Mesendoderm (in vitro differentiated cells): ENCODE results near the gene ZSWIM3.

Experiments
- DNase-seq: peaks from one replicate; pipeline ENCODE4 v3.0.0; 2013
- H2AK5ac ChIP-seq: 2 replicates; pipeline ENCODE4 v1.6.1; 2013; ENCODE audit warnings: low read length, inconsistent platforms
- H2BK120ac ChIP-seq: 2 replicates; pipeline ENCODE4 v1.6.1; 2013; ENCODE audit warnings: low read depth, mild to moderate bottlenecking, low read length, moderate library complexity, mixed read lengths
- H2BK15ac ChIP-seq: replicated peaks from 2 replicates; pipeline ENCODE4 v1.6.1; 2013; ENCODE audit warnings: low read depth, mild to moderate bottlenecking, moderate library complexity
- H2BK5ac ChIP-seq: 2 replicates; pipeline ENCODE4 v1.6.1; 2013; ENCODE audit warnings: low read length, inconsistent platforms
- H3K18ac ChIP-seq: 2 replicates; pipeline ENCODE4 v1.6.1; 2013; ENCODE audit warnings: mild to moderate bottlenecking, low read length, mixed read lengths
- H3K23ac ChIP-seq: one replicate; pipeline ENCODE4 v1.6.1; 2013; ENCODE audit warnings: low read length
- H3K27ac ChIP-seq: 2 replicates; pipeline ENCODE4 v1.5.1; 2013; ENCODE audit warnings: low read depth, mild to moderate bottlenecking, inconsistent platforms, low read length, moderate library complexity
- H3K27me3 ChIP-seq: 2 replicates; pipeline ENCODE4 v1.6.1; 2013; ENCODE audit warnings: low read length, control low read depth, mild to moderate bottlenecking, inconsistent platforms; ENCODE audit not compliant: insufficient read depth, poor library complexity
- H3K36me3 ChIP-seq: 2 replicates; pipeline ENCODE4 v1.6.1; 2013; ENCODE audit warnings: low read length, inconsistent platforms; ENCODE audit not compliant: control insufficient read depth, insufficient read depth
- H3K4ac ChIP-seq: one replicate; pipeline ENCODE4 v1.6.1; 2013; ENCODE audit warnings: low read depth, mild to moderate bottlenecking, low read length, moderate library complexity
- H3K4me1 ChIP-seq: 2 replicates; pipeline ENCODE4 v1.6.1; 2013; ENCODE audit warnings: low read depth, low read length, inconsistent platforms; ENCODE audit not compliant: control insufficient read depth
- H3K4me2 ChIP-seq: 2 replicates; pipeline ENCODE4 v1.6.1; 2013; ENCODE audit warnings: low read length
- H3K4me3 ChIP-seq: 2 replicates; pipeline ENCODE4 v1.5.1; 2013; ENCODE audit warnings: mild to moderate bottlenecking, low read length
- H3K56ac ChIP-seq: one replicate; pipeline ENCODE4 v1.6.1; 2013; ENCODE audit warnings: low read length
- H3K79me1 ChIP-seq: 2 replicates; pipeline ENCODE4 v1.6.1; 2013; ENCODE audit warnings: low read length, inconsistent platforms
- H3K79me2 ChIP-seq: 2 replicates; pipeline ENCODE4 v1.6.1; 2013; ENCODE audit warnings: mild to moderate bottlenecking, low read length; ENCODE audit not compliant: control insufficient read depth, insufficient read depth
- H3K9ac ChIP-seq: 2 replicates; pipeline ENCODE4 v1.6.1; 2013; ENCODE audit warnings: low read length, inconsistent platforms
- H4K5ac ChIP-seq: one replicate; pipeline ENCODE4 v1.6.1; 2013; ENCODE audit warnings: low read length
- H4K8ac ChIP-seq: one replicate; pipeline ENCODE4 v1.6.1; 2013; ENCODE audit warnings: low read depth, mild to moderate bottlenecking, control low read depth, low read length, moderate library complexity
- WGBS: extraction: QIAGEN DNeasy Blood & Tissue Kit; methylation state at CpG from one replicate; pipeline ENCODE4 v1.1.7; 2013; ENCODE audit warnings: low lambda C conversion rate, missing lambda C conversion rate; ENCODE audit not compliant: insufficient coverage; ENCODE audit errors: extremely low coverage; 5-methylcytosine and 5-hydroxymethylcytosine counted together

ZSWIM3 gene

GRCh38 chr20:45814314-45814713 lies 43.1 kb upstream of the ZSWIM3 start:
- peaks cover 23% of the 10 kb centered on the region for H3K79me2 ChIP-seq
- no peak overlapping the region for H2AK5ac ChIP-seq
- no peak overlapping the region for H3K4me3 ChIP-seq
- H4K8ac ChIP-seq: no peak overlapping the region
- peak overlapping the region; percentile 8 for H3K4me2 ChIP-seq
- peak overlapping the region; percentile 39 for H3K9ac ChIP-seq
- WGBS: no CpG with 5 or more reads among the region's 3 CpGs
- no peak overlapping the region for H3K27ac ChIP-seq
- H2BK15ac ChIP-seq: no peak overlapping the region
- no peak overlapping the region for H4K5ac ChIP-seq
- peaks cover 12% of the 10 kb centered on the region for H3K79me1 ChIP-seq
- DNase-seq: no peak
- peaks cover 14% of the 10 kb centered on the region for H3K36me3 ChIP-seq
- H3K27me3 ChIP-seq: no peaks in the 10 kb centered on the region
- peak overlapping the region; percentile 35 for H3K56ac ChIP-seq
- no peak overlapping the region for H2BK120ac ChIP-seq
- H2BK5ac ChIP-seq: no peak overlapping the region
- no peak overlapping the region for H3K4ac ChIP-seq
- H3K23ac ChIP-seq: no peak overlapping the region
- peaks cover 5% of the 10 kb centered on the region for H3K4me1 ChIP-seq
- H3K18ac ChIP-seq: no peak overlapping the region

GRCh38 chr20:45816951-45817350 lies 40.5 kb upstream of the ZSWIM3 start:
- no peak for DNase-seq
- peak overlapping the region; percentile 30 for H3K56ac ChIP-seq
- WGBS: no CpG with 5 or more reads among the region's 3 CpGs
- no peak overlapping the region for H3K4me3 ChIP-seq
- H2AK5ac ChIP-seq: no peak overlapping the region
- H2BK120ac ChIP-seq: no peak overlapping the region
- H3K23ac ChIP-seq: no peak overlapping the region
- no peak overlapping the region for H3K18ac ChIP-seq
- peaks cover 23% of the 10 kb centered on the region for H3K79me2 ChIP-seq
- H4K8ac ChIP-seq: no peak overlapping the region
- peaks cover 5% of the 10 kb centered on the region for H3K4me1 ChIP-seq
- H4K5ac ChIP-seq: no peak overlapping the region
- H3K79me1 ChIP-seq: peaks cover 12% of the 10 kb centered on the region
- peaks cover 12% of the 10 kb centered on the region for H3K36me3 ChIP-seq
- no peak overlapping the region for H3K9ac ChIP-seq
- no peaks in the 10 kb centered on the region for H3K27me3 ChIP-seq
- no peak overlapping the region for H3K4me2 ChIP-seq
- H3K27ac ChIP-seq: peak overlapping the region; percentile 20
- no peak overlapping the region for H2BK5ac ChIP-seq
- no peak overlapping the region for H3K4ac ChIP-seq
- H2BK15ac ChIP-seq: no peak overlapping the region

GRCh38 chr20:45817376-45818194 lies 39.8 kb upstream of the ZSWIM3 start:
- no peak overlapping the region for H3K4ac ChIP-seq
- no peak overlapping the region for H4K5ac ChIP-seq
- H3K18ac ChIP-seq: no peak overlapping the region
- peaks cover 12% of the 10 kb centered on the region for H3K36me3 ChIP-seq
- no peak overlapping the region for H3K9ac ChIP-seq
- no peak overlapping the region for H4K8ac ChIP-seq
- H3K27me3 ChIP-seq: no peaks in the 10 kb centered on the region
- no peak overlapping the region for H2BK120ac ChIP-seq
- H3K4me1 ChIP-seq: peaks cover 5% of the 10 kb centered on the region
- no peak overlapping the region for H2BK5ac ChIP-seq
- H3K56ac ChIP-seq: no peak overlapping the region
- peaks cover 12% of the 10 kb centered on the region for H3K79me1 ChIP-seq
- H3K4me2 ChIP-seq: no peak overlapping the region
- no peak overlapping the region for H2BK15ac ChIP-seq
- no peak overlapping the region for H2AK5ac ChIP-seq
- DNase-seq: peak; percentile 91
- WGBS: no CpG with 5 or more reads among the region's 9 CpGs
- no peak overlapping the region for H3K23ac ChIP-seq
- no peak overlapping the region for H3K4me3 ChIP-seq
- H3K79me2 ChIP-seq: peaks cover 22% of the 10 kb centered on the region
- H3K27ac ChIP-seq: peak overlapping the region; percentile 20

- Histone ChIP-seq H4K8ac (no peak overlapping the region), H3K18ac (no peak overlapping the region), H3K27me3 (no peaks in the 10 kb centered on the region), H2AK5ac (no peak overlapping the region), H3K9ac (no peak overlapping the region), H2BK5ac (no peak overlapping the region), H3K4ac (no peak overlapping the region), H4K5ac (no peak overlapping the region), H3K36me3 (peaks cover 12% of the 10 kb centered on the region), H3K4me2 (no peak overlapping the region), H3K23ac (no peak overlapping the region), H3K79me1 (peaks cover 9% of the 10 kb centered on the region), H3K79me2 (peaks cover 16% of the 10 kb centered on the region), H3K56ac (peak overlapping the region; percentile 34), H3K4me1 (peaks cover 5% of the 10 kb centered on the region), H2BK15ac (no peak overlapping the region), H3K27ac (peak overlapping the region; percentile 13), H3K4me3 (no peak overlapping the region), H2BK120ac (no peak overlapping the region)
- peak; percentile 45 for DNase-seq
- WGBS: no CpG with 5 or more reads among the region's 3 CpGs
Measured at GRCh38 chr20:45818239-45818638, 39.2 kb upstream of the ZSWIM3 start.

GRCh38 chr20:45819466-45819865 lies 37.9 kb upstream of the ZSWIM3 start:
- no peak overlapping the region for H3K4me3 ChIP-seq
- no peak overlapping the region for H3K18ac ChIP-seq
- H3K36me3 ChIP-seq: peaks cover 11% of the 10 kb centered on the region
- no peak overlapping the region for H3K27ac ChIP-seq
- no peak overlapping the region for H2BK5ac ChIP-seq
- H2BK120ac ChIP-seq: no peak overlapping the region
- H3K56ac ChIP-seq: no peak overlapping the region
- H4K8ac ChIP-seq: no peak overlapping the region
- WGBS: no CpG with 5 or more reads among the region's 4 CpGs
- no peak overlapping the region for H3K23ac ChIP-seq
- no peak overlapping the region for H2AK5ac ChIP-seq
- H2BK15ac ChIP-seq: no peak overlapping the region
- peaks cover 5% of the 10 kb centered on the region for H3K79me2 ChIP-seq
- DNase-seq: peak; percentile 76
- no peak overlapping the region for H4K5ac ChIP-seq
- H3K4me1 ChIP-seq: peaks cover 5% of the 10 kb centered on the region
- H3K4ac ChIP-seq: no peak overlapping the region
- no peak overlapping the region for H3K4me2 ChIP-seq
- no peaks in the 10 kb centered on the region for H3K27me3 ChIP-seq
- H3K79me1 ChIP-seq: peaks cover 7% of the 10 kb centered on the region
- no peak overlapping the region for H3K9ac ChIP-seq
